Fibroblast of pulmonary artery (primary cell): Measurements from ENCODE around the gene CRHR1.
A peak's percentile ranks its signal among the peaks of the same experiment; 100 is the strongest.

ENCODE experiments used
- DNase-seq: peaks from one replicate; pipeline ENCODE4 v3.0.0-alpha.2; 2010; ENCODE audit warnings: low read depth
- H3K4me3 ChIP-seq: replicated peaks from 2 replicates; pipeline ENCODE4 v1.5.1; 2011; ENCODE audit warnings: low read depth, mild to moderate bottlenecking, control low read depth, low read length, moderate library complexity
- TF ChIP-seq, protein P1 (sequence below): IDR thresholded peaks from 2 replicates; pipeline ENCODE4 v1.5.1; 2011; ENCODE audit warnings: mild to moderate bottlenecking, control low read depth, low read length, inconsistent platforms; ENCODE audit errors: missing control alignments

CRHR1 gene

DNA sequence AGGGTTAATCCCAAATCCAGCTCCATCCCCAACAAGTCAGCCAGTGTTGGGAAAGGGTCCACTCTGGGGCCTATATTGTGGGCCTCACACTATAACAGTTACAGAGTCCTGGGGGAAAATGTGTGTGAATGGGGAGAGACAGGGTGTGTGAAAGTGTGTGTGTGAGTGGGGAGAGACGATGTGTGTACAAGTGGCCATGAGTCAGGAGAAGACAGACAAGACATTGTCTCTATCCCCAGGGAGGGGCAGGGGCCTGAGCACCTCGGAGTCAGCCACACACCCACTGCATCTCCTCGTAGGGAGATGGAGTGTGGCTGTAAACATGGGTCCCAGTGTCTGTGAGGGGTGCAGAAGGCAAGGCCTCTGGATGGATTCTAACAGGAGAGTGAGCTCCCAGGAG is 2.9 kb downstream of the CRHR1 start:
- DNase-seq: no peak
- H3K4me3 ChIP-seq: no peak overlapping the region
- TF ChIP-seq, protein P1, sequence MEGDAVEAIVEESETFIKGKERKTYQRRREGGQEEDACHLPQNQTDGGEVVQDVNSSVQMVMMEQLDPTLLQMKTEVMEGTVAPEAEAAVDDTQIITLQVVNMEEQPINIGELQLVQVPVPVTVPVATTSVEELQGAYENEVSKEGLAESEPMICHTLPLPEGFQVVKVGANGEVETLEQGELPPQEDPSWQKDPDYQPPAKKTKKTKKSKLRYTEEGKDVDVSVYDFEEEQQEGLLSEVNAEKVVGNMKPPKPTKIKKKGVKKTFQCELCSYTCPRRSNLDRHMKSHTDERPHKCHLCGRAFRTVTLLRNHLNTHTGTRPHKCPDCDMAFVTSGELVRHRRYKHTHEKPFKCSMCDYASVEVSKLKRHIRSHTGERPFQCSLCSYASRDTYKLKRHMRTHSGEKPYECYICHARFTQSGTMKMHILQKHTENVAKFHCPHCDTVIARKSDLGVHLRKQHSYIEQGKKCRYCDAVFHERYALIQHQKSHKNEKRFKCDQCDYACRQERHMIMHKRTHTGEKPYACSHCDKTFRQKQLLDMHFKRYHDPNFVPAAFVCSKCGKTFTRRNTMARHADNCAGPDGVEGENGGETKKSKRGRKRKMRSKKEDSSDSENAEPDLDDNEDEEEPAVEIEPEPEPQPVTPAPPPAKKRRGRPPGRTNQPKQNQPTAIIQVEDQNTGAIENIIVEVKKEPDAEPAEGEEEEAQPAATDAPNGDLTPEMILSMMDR: no peak

DNA sequence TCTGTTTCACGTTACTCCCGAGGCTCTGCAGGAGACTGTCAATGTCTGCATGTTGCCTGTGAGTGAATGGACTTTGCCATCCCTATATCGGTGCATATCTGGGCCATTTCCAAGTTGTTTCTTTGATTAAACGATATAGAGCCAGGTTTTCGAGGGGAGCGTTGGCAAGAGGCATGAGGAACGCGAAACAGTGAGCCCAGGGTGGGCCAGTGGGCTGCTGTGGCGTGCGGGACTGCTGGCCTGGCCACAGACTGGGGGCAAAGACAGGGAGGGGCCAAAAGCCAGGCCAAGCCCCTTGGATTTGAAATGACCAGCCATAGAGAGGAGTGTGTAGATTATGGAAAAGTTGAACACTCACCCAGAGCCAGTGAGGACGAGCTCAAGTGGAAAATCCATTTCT is 3.5 kb downstream of the CRHR1 start:
- H3K4me3 ChIP-seq: no peak overlapping the region
- TF ChIP-seq, protein P1: no peak
- no peak for DNase-seq

DNA sequence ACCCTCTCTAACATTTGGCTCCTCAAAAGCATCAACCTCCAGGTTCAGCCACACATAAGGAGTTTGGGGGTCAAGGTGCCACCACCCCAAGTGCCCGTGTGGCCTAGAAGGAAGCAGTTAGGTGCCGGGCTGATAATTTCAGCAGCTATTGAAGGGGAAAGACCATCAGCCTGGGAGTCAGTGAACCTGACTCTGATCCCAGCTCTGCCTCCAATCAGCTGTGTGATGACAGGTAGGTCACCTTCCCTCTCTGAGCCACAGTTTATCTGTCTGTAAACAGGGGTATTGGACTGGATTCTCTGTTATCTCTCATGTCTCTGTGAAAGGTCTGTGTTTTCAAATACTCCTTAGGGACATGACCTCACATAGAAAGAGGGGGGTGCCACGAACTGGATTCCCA is 3.9 kb downstream of the CRHR1 start:
- TF ChIP-seq, protein P1: no peak
- H3K4me3 ChIP-seq: no peak overlapping the region

DNA sequence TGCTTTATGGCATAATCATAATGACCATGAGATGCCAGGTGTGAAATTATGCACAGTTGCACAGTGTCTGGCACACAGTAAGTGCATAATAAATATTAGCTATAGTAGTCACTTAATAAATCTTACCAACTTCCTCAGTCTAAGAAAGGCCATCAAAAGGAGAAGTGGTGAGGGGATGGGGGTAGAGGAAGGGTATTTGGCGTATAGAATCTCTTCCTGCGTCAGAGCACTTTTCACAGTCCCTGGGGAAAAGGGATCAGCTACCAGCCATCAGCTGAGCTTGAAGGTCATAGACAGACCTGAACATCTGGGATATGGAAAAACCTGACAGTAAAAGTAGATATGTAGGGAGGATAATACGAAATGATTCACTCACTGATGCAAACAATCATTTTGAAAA is 5.8 kb downstream of the CRHR1 start:
- TF ChIP-seq, protein P1: no peak
- DNase-seq: no peak
- no peak overlapping the region for H3K4me3 ChIP-seq

More for the DNA sequence above, 3.9 kb downstream of the CRHR1 start:
- DNase-seq: no peak

DNA sequence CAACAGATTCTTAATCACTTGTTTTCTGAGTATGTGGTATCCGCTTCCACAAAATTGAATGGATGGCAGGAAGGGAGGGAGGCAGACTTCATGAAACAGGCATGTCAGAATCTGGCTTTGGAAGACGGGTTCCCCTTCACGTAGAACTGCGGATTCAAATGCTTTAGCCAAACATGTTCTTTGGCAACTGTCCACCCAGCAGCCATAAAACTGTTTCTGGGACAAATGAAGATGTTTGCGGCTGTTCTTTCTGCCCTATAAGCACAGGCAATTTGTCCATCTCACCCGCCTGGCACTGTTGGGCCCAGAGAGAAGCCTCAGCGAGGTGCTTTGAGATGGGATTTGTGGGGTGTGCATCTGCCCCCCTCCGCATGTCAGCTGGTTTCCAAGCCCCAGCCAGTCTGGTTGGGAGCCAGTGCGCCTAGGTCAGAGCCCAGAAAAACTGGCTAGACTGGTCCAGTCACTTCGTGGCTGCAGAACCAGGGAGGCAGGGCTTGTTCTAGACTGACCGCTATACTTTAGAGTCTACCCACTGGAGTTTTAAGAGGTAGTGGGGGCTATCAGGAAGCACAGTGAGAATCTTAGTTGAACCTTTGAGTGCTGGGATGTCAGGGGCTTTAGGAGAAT is 6.3 kb downstream of the CRHR1 start:
- no peak overlapping the region for H3K4me3 ChIP-seq
- peak; percentile 12 for DNase-seq
- TF ChIP-seq, protein P1: no peak

DNA sequence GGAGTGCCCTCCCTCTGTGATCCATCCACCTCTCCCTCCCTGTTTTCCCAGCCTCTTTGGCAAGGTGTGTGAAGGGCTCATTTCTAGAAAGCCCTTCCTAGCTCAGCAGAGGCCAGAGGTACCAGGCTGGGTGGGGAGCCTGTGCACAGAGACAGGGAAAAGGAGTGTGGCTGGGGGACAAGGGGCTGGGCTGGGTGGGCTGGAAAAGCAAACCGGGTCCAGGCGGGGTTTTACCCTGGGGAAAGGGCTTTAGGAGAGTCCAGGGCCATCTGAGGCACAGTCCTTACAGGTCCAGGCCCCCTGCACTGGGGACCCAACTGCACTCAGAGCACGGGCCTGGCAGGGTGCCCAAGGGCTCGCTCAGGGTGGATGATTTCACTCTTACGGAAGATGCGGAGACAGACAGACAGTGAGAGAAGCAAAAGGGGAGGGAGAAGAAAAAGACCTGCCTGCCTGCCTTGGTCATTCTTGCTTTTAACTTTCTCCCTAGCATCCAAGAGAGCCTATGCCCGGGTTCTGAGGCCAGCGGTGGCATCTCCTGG is 7.0 kb downstream of the CRHR1 start:
- DNase-seq: no peak
- TF ChIP-seq, protein P1: no peak
- H3K4me3 ChIP-seq: no peak overlapping the region

DNA sequence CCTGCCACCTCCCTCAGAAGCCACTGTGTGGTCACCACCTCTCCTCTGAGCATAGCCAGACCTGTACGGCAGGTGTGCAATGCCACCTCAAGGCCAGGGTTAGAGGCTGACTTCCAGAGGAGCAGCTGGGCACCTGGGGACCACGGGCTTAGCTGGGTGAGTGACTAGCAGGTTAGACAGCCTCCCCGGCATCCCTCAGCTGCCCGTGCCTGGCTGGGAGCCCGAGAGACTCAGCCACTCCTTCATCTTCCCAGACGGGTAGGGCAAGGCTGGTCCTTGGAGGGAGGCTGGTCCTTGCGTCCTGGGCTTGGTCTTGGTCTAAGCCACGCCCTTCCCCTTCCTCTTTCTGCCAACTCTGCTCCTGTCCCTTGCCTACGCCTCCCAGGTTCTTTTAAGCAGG is 7.8 kb downstream of the CRHR1 start:
- H3K4me3 ChIP-seq: no peak overlapping the region
- TF ChIP-seq, protein P1: no peak
- DNase-seq: no peak
